Measurements from ENCODE around the gene CFAP45.

The CFAP45 gene

DNA sequence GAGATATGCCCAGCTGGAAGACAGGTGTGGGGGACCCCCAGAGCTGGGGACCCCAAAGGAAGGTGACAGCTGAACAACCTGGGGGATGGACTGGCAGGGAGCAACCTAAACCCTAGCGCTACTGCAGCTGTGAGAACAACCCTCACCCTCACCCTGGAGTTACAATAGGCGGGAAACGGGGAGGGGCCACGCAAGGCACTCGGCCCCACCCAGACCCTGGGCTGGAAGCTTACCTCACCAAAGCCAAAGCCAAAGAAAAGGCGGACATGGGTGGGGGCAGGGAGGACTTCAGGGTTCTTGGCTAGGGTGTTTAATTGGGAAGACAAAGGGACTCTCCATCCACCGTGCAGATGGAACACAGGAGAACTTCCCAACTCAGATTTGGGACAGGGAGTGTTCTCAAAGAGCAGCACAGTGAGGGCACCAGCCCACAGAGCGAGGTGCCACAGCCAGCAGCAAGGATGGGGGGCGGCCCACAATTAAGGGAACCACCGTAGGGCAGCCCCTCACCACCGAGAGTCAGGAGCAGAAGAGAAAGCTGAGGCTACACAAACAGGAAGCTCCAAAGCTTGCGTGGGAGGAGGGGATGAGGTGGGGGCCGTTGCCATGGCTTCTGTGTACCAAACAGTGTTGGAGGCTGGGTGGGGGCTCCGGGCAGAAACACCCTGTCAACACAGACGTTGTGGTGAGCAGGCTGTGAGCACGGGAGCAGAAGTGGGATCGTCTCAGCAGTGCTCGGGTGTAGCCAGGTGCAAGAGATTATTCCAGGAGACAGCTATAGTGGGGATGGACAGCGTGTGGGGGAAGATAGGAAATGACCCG is 23.4 kb upstream of the CFAP45 start:
- DNase-seq (ENCODE audit: low read depth in 2 of 2): peak; percentile 71 to 77

DNA sequence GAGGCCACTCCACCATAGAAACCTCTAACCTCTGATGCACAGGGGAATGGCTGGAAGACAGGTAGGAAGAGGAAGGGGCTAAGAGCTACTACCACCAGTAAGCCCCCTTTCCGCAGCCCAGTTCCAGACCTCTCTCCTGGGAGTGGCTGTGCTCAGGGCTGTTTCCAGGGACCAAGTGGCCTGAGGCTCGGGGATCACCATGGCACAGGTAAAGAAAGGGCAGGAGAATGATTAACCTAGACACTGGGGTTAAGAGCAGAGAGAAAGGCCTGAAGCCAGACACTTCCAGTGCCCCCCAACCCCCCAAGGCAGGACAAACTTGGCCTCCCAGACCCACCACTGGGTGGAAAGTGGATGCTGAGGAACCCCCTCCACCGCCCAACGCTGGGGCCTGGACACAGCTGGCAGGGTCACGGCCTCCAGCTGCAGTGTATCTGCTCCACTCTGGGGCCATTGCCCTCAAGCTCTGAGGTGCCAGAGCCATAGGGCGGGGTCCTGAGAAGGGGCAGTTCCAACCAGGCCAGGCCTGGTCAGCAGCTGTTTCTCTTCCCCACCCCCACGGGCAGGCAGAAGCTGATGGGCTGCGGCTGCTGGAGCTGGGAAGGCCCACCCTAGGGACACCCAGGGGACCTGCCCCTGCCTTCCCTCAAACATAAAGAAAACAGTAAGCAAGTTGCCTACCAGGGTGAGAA is 22.7 kb upstream of the CFAP45 start:
- DNase-seq (ENCODE audit: low read depth in 2 of 2): no peak

DNA sequence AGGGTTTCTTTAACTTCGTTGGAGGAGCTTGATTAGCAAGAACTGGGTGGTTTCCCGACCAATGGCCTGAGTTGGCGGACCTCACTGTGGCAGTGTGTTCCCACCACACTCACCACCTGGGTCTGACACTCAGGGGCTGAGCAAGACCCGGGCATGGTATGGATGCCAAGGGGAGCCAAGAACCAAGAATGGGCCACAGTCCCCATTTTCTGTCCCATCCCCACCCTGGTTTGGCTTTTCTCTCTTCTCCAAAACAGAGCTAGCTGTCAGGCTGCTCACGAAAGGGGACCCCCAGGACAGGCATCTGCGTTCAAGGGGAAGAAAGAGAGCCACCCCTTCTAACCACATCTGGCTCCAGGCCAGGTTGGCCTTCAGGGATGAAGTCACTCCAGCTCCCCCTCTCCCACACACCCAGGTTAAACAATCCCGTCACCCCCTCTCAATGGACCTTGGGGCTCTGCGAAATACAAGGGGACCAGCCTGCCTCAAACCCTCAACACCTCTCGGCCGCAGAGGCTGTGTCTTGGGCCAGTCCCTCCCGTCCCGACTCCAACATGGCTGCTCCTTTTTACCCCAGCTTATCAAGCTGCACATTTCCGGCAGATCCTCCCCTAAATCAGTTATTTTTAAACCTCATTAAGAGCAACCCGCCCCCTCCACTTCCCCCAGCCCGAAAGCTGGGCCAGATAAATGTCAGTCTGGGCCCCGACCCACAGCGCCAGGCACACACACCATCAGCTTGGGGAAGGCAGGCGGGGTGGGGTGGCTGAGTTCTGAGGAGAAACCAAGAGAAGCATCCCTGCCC is 21.9 kb upstream of the CFAP45 start:
- no peak for DNase-seq (ENCODE audit: low read depth in 2 of 2)

DNA sequence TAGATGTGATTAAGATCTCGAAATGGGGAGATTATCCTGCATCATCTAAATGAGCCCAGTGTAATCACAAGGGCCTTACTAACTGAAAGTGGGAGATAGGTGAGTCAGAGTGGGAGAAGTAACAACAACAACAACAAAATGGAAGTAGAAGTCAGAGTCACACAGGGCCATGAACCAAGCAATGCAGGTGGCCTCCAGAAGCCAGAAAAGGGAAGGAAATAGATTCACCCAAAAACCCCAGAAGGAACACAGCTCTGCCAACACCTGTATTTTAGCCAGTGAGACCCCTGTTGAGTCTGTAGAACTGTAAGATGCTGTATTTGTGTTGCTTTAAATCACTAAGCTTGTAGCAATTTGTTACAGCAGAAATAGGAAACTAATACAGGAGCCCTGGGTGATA is 21.3 kb upstream of the CFAP45 start:
- DNase-seq (ENCODE audit: low read depth in 2 of 2): no peak

DNA sequence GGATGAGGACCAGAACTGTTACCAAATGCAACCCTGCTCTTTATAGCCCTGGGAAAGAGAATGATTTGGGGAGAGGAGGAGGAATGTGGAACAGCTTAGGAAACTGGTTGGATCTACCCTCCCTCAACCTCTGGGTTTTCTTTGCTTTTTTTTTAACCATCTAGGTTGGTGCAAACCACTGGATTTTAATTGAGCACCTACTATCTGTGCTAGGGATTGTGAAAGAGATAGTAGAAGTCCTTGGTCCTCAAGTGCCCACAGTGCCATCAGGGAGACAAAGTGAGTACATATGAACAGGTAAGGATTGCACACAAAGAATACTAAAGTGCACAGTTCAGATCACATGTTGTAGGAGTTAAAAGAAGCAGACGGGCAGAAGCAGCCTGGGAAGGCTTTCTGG is 20.7 kb upstream of the CFAP45 start:
- DNase-seq (ENCODE audit: low read depth in 2 of 2): no peak

DNA sequence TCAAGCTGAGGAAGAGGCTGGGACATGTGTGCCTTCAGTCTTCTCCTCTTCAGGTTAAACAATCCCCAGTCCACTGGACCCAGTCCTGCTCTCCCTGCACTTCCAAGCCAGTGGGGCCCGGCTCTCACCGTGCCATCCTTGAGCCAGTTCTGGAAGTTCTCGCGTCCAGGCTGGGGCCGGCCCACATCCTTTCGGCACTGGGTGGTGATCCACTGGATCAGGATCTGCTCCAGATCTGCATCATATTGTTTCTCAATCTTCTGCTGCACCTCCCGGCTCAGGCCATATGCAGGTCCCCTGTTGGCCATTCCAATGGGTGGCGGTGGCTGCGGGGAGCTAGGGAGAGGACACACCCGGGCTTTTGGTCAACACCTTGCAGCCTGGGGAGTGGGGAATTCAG is 20.2 kb upstream of the CFAP45 start:
- no peak for DNase-seq (ENCODE audit: low read depth in 2 of 2)

DNA sequence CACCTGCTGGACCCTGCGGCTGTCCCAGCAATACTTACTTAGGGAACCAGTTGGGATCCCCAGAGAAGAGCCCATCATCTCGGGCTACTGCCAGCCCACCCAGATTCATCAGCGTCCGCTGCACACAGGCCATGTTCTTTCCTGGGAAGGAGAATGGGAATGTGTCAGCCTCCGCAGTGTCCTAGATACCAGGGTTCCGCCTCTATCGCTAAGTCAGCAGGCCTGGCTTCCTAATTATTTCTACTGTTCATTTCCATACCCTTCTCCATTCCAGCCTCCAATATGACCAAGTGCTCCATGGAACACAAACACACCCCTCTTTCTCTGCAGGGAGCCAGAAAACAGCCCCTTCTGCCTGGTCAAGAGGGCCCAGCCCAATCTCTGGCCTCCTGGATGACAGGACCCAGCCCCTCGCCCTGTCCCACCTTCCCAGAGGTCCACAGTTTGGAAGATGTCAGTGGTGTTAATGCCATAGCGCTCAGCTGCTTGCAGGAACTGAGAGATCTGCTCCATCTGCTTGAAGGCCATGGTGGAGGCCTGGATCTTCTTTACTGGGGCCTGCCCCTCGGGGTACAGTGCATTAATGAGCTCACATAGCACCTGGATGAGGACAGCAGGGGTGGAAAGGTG is 19.4 kb upstream of the CFAP45 start:
- no peak for DNase-seq (ENCODE audit: low read depth in 2 of 2)

DNA sequence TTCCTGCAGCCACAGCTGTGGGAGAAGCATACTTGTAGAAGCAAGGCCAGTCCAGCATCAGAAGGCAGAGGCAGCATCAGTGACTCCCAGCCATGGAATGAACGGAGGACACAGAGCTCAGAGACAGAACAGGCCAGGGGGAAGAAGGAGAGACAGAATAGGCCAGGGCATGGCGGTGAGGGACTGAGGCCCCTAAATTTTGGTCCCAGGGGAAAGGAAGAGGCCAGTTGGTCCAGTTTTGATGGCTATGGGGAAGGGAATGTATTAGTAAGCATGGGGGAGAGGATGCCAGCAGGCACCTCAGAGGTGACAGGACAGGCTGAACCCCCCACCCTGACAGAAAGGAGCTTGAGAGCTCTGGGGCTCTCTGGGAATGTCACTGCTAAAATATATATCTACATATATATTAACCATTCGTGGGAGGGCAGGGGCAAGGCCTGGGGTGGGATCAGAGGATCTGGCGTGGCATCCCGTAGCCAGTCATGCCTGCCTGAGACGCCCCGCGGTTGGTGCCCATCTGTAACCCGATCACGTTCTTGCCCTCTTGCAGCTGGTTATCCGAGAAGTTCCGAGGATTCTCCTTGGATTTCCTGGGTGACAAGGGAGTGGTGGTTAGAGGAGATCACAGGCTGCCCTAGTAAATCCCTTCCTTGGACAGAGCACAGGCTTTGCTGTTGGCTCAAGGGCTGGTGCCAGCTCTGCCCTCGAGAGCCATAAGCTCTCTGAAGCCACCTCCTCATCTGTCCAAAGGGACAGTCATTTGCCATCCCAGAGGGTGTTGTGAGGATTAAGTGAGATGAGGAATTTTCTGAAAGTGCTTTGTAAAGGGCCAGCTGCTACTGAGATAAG is 18.6 kb upstream of the CFAP45 start:
- DNase-seq (ENCODE audit: low read depth in 2 of 2): no peak

DNA sequence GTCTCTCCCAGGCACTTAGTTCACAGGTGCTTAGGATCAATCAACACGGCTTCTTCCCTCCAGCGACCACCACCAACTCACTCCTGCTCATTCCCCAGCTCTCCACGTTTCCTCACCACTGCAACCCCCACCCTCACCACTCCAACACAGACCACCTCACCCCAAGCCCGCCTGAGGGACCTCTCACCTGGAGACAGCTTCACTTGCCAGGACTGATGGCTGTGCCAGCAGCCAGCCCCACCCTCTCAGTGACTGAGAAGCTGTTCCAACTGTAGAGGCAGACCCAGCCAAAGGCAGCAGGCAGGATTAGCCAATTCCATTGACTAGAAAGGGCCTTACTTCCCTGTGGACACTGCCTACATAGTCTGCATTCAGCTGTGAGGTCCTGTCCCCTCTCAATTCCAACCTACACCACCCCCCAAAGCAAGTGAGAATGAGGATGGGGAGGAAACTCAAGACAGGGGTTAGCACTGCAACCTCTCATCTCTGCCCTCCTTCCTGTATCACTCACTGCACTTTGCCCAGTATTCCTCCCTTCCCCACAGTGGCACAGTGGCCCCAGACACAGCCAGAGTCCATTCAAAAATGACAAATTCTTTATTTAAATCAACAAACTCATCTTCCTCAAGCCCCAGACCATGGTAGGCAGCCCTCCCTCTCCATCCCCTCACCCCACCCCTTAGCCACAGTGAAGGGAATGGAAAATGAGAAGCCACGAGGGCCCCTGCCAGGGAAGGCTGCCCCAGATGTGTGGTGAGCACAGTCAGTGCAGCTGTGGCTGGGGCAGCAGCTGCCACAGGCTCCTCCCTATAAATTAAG is 17.8 kb upstream of the CFAP45 start:
- DNase-seq (ENCODE audit: low read depth in 2 of 2): no peak

DNA sequence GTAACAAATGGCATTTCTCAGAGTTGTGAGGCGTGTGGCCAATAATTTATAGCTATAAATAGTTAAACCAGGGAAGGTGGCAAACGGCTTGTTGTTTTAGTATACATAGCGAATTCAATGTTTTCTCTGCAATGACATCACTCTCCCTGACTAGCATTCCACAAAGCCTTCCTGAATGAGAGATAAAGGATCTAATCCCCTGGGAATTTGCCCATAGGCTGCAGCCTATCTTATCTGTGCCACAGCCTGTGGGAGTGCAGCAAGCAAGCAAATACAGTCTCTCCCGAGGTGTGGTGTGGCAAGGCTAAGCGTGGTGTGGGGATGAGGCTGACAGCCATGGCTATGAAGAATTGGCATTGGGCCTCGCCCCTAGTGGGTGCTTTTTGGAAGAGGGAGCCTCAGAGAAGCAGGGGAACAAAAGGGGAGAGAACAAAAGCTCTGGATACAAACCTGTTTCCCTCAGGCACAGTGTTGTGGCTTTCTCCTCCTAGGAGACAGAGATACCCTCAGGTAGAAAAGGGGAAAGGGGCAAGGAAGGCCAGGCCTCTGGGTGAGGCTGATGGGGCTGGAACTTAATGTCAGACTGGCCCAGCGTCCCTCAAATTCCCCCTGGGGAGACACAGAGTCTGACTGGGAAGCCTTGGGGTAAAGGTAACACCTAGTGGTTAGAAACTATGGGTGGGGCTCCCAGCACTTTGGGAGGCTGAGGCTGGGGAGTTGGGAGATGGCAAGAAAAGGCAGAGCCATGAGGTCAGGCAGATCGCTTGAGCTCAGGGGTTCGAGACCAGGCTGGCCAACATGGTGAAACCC is 16.5 kb upstream of the CFAP45 start:
- DNase-seq (ENCODE audit: low read depth in 2 of 2): no peak

DNA sequence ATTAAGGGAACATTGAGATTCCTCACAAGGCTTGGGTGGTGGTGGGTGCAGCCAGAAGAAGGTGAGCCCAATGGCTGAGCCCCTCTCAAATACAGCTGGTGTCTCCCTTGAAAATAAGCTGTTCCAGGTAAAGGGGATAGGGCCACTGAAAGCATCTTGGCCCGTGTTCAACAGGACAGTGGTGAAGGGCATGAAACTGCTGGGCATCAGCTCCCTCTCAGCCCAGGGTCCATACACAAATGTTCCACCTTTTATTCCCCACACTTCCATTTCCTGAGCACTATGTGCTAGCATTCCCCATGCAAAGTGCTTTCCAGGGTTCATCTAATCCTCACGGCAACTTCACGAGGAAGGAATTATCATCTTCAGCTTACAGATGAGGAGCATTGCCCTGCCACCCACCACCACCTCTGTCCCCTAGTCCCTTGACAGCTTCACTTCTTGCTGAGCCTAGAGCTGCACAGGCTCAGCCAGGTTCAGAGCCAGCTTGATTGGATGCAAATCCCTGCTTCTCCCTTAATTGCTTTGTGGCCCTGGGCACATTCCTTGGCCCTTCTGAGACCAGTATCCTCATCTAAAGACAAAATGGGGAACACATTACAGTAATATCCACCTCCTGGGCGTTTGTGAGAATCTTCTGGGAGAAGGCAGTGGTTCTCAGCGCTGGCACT is 15.7 kb upstream of the CFAP45 start:
- DNase-seq (ENCODE audit: low read depth in 2 of 2): no peak

DNA sequence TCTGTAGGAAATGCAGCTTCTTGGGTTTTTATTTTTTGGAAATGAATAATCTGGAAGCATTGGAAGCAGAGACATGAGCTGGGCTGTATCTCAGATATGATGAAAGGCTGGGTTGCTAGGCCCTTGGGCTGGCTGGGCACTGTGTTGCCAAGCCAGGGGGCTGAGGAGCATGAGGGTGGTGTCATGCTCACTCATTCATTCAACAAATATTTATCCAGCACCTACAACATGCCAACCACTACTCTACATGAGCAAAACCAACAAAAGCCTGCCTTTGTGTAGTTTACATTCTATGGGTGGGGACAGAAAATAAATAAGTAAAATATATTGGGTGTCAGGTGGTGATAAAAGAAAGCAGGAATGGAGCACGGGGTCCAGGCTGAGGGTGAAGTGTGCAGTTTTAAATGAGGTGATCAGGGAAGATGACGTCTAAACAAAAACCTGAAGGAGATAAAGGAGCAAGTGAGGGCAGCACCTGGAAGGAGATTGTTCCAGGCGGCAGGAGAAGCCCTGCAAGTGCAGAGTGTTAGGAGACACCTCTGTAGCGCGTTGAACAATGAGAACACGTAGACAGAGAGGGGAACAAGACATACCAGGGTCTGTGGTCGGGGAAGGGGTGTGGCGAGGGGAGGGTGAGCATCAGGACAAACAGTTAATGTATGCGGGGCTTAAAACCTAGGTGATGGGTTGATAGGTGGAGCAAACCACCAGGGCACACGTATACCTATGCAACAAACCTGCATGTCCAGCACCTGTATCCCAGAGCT is 14.5 kb upstream of the CFAP45 start:
- DNase-seq (ENCODE audit: low read depth in 2 of 2): no peak

DNA sequence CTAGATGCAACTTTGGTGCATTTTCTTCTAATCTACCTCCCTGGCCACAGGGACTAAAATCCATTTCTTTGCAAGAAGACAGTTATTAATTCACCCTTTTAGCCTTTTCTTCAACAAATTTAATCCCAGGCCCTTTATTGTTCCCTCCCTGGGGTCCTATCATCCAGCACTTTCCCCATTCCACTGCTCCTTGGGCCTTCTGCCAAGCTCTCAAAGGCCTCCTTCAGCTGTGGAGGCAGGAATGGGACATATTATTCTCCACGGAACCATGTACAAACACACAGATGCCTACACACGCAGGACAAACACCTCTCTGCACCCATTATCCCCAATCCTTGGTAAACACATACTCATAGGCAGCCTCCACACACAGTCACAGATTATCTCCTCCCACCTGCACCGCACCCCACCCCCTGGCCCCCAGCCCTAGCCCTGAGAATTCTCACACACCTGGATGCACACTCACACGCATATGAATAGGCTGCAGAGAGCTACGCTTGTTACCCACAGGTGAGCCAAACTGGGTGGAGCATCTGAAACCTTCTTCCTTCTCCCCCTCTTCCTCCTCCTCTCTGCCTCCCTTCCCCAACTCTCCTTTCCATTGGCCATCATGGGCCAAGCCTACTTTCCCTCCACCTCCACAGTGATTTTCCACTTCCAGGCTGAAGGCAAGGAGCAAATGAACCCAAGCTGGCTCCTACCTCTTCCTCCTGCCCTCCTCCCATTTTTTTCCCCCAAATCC is 13.7 kb upstream of the CFAP45 start:
- no peak for DNase-seq (ENCODE audit: low read depth in 2 of 2)

DNA sequence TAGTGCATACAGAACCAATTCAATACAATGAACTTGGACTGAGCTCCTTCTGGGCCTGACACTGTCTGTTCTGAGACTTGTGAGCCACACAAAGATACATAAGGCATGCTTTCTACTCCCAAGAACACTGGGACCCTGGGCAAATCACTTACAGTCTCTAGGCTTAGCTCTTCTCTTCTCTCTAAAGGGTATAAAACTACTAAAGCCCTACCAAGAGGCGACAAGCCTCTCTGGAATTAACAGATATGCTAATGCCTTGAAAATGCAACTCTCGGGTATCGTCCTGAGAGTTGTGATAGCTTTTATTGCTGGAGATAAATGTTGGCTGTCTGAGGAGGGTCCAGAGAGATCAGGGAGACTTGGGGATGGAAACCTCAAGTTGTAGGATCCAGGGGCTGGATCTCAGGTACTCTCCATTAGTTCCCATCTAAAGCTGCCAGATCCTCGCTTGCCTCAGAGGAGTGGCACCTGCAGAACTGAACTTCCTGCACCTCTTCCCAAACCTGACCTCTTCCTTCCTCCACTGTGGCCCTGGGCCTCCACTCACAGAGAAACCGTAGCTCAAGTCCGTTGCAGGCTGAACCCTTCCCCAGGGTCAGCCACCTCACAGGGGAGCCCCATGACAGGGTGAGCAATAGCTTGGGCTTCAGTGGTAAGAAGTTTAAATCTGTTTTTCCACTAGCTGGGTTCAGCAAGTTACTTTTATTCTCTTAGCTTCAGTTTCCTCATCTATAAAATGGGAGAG is 11.5 kb upstream of the CFAP45 start:
- no peak for DNase-seq (ENCODE audit: low read depth in 2 of 2)

DNA sequence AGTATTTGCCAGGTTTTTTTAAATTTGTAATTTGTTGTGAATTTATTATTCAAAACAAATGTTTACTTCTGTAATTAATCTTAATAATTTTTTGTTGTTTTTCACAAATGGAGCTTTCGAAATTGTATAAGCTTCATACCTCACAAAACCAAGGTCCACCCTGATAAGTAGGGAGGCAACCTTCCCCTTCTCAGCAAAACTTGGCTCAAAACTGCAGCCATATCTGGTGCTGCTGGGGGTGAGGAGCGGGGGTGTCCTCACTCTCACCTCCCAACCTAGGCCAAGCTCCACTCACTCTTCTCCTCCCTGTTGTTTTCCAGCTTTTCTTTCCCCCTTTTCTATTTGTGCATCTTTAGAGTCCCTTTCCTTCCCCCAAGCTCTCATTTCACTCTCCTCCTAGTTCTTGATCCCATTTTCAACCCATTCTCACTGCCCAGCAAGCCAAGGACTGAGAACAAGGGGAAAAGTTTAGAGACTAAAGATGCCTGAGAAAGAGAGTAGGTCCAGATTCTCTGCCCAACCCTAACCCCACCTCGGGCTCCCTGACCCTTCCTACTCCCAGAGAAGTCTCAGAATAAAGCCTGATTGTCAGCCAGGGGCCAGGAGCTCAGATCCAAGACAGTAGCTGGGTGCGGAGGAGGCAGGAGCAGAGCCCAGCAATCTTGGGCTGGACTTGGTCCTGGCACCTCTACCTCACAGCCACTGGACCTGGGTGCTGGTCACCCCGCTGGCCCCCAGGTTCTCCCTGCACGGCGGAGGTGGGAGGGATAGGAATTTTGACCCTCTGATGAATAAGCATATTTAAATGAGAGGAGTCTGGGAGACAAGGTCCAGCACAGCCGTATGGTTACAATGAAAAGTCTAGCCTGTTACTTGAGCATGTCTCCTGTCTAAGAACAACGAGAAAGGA is 8.3 kb upstream of the CFAP45 start:
- no peak for DNase-seq (ENCODE audit: low read depth in 2 of 2)

DNA sequence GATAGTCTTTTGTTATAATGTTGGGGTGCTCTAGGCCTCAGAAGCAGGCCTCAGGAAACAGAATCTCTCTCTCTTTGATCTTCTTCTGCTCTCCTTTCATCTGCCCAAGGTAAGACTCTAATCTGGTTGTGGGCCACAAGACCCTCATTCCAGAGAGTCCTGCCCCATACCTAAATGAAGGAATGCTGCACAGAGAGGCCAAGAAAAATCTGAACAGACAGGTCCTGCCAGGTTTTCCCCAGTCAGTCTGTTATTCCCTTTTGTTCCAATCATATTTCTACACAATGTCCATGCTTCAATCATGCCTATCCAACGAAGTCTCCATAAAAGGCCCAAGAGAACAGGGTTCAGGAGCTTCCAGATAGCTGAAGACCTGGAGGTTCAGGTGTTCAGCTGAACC is 7.0 kb upstream of the CFAP45 start:
- no peak for DNase-seq (ENCODE audit: low read depth in 2 of 2)

All from stimulated activated CD8-positive, alpha-beta memory T cell treated with anti-CD3 and anti-CD28 coated beads, Interleukin-2, amount 100 ng/mL, for 48 hours (primary cell).